ENCODE data around the gene NUP214. TPM values are rescaled to one million over a fixed set of nuclear protein-coding genes. Genes with fewer than 3 reads are reported as not detected.

Gene NUP214
- total and polyA plus RNA-seq, 2 of the 4 experiments (the other 2 are of a cell fraction): 7.9 to 13.4 TPM

- Histone ChIP-seq H3K18ac (ENCODE audit: low read depth, low read length) (no peak overlapping the region), H3K4ac (ENCODE audit: low read depth, low read length) (no peak overlapping the region), H4K5ac (ENCODE audit: low read depth, low read length) (no peak overlapping the region), H2BK120ac (ENCODE audit: low read depth, low read length) (no peak overlapping the region), H3K9ac (ENCODE audit: low read depth, low read length) (no peak overlapping the region), H3K9me3 (ENCODE audit: control insufficient read depth, insufficient read depth, low read length) (no peaks in the 10 kb centered on the region), H2AFZ (replicated peaks; ENCODE audit: low read length, poor library complexity) (no peak overlapping the region), H3K56ac (ENCODE audit: extremely low read depth, insufficient read depth, low read length) (no peak overlapping the region), H3K27ac (ENCODE audit: insufficient read depth, low read length) (no peak overlapping the region), H3K79me1 (ENCODE audit: low read depth in 1 of 2, low read length in 2 of 2) (peaks cover 7 to 26% of the 10 kb centered on the region in 2 experiments), H2BK5ac (ENCODE audit: low read depth, low read length, poor library complexity, severe bottlenecking) (no peak overlapping the region), H3K9me1 (ENCODE audit: insufficient read depth, low read length) (peaks cover 9% of the 10 kb centered on the region), H3K36me3 (ENCODE audit: control insufficient read depth, insufficient read depth, low read length) (peaks cover 24% of the 10 kb centered on the region), H2BK20ac (ENCODE audit: low read depth, low read length) (no peak overlapping the region), H4K91ac (ENCODE audit: insufficient read depth, low read depth, low read length) (no peak overlapping the region), H3K23ac (ENCODE audit: low read depth, low read length) (no peak overlapping the region), H2AK9ac (replicated peaks; ENCODE audit: low read depth, low read length, poor library complexity) (no peak overlapping the region), H3K27me3 (ENCODE audit: control insufficient read depth, insufficient read depth, low read length) (no peaks in the 10 kb centered on the region), H3K4me2 (ENCODE audit: low read depth, low read length) (no peak overlapping the region), H3K14ac (replicated peaks; ENCODE audit: low read depth, low read length) (no peak overlapping the region), H2AK5ac (ENCODE audit: low read depth, low read length) (no peak overlapping the region), H4K8ac (ENCODE audit: low read depth in 2 of 2, low read length in 2 of 2) (no peak overlapping the region), H3K4me1 (ENCODE audit: control insufficient read depth, insufficient read depth, low read length) (peaks cover 14% of the 10 kb centered on the region), H4K20me1 (ENCODE audit: insufficient read depth, low read length) (peaks cover 14% of the 10 kb centered on the region), H2BK15ac (ENCODE audit: low read depth, low read length) (no peak overlapping the region), H3K4me3 (ENCODE audit: insufficient read depth, low read depth, low read length) (no peak overlapping the region)
- no TSS peak for BruUV-seq (replicated peaks)
- TF ChIP-seq MAFK (IDR thresholded peaks at IDR 0.05; ENCODE audit: low read depth, low read length): peak; percentile 88
- TF ChIP-seq CHD1 (IDR thresholded peaks at IDR 0.05; ENCODE audit: low read depth, low read length): no peak
- ATAC-seq (ENCODE audit: low read depth): no peak
- no CpG with 5 or more reads among the region's 1 CpG for WGBS, 2 experiments (ENCODE audit: extremely low coverage in 2 of 2, insufficient read length in 1 of 2)
- CTCF ChIA-PET: interaction anchor here (0.8 kb wide), 1 partner anchor 161 kb away, joined by 3 read pairs; no protein-coding TSS in a partner anchor
- intact Hi-C loops (cut with micrococcal nuclease): loop anchor here (10.0 kb wide), 1 partner anchor 260 kb away; no protein-coding TSS in a partner anchor
- POLR2A ChIA-PET (ENCODE audit: unreplicated experiment): no interaction called here
- no peak for DNase-seq
- in situ Hi-C loops (cut with MboI; ENCODE audit: low sequenced_read_pairs): loop anchor here (5.0 kb wide), 1 partner anchor 163 kb away; no protein-coding TSS in a partner anchor
- dilution Hi-C loops (cut with HindIII; ENCODE audit: low sequenced_read_pairs, unreplicated experiment): no loop called here
Observed at GRCh38 chr9:131174681-131175239, 49.4 kb downstream of the NUP214 start.
